HG03354 (cell line): ENCODE results near the gene IL17RE.
A peak's percentile ranks its signal among the peaks of the same experiment; 100 is the strongest.

Source experiments
- ATAC-seq: cut with Tn5 transposase; IDR thresholded peaks from one replicate; pipeline ENCODE4 v1.9.1; 2021; ENCODE audit warnings: mild to moderate bottlenecking; ENCODE audit not compliant: unreplicated experiment, poor library complexity, severe bottlenecking

Gene IL17RE

DNA sequence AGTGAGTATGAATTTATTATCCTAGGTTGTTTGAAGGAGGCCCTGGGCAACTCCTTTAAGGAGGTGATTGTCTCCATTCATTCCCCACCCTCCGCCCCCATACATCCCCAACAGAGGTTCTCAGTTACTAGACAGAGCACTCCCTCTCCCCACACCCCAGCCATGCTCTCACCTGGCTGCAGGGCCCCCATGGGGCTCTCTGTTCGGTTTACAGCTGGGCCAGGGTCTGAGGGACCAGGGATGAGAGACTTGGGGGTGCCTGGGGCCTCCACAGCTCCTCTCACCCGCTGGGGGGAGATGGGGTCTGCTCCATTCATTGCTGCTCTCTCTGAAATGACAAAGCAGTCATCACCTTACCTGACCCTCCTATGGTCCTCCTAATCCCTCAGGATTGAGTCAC is 45.9 kb downstream of the IL17RE start:
- ATAC-seq, result no peak

GRCh38 chr3:9949115-9949514 is 46.5 kb downstream of the IL17RE start:
- ATAC-seq, result no peak

- no peak for ATAC-seq
These were observed 47.0 kb downstream of the IL17RE start for GRCh38 chr3:9949626-9950025.

DNA sequence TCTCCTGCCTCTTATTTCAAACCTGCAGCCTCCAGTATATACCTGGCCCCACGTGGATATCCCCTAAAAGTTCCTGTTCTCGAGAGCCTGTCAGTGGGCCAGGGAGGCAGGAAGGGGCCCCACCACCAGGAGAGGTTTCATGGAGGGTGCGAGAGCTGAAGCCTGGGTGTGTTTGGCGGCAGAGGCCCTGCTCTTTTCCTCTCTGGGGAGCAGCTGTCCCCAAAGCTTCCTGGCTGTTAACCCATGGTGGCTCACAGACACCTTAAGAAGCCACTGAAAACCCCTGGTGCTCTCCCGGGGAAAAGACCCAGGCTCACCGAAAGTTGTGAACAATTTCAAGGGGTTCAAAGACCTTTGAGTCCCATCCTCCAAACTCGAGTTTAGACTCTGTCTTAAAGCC is 48.5 kb downstream of the IL17RE start:
- ATAC-seq, result peak; percentile 30

GRCh38 chr3:9951598-9951961 is 48.9 kb downstream of the IL17RE start:
- ATAC-seq, result peak; percentile 20

- peak; percentile 79 for ATAC-seq
These were observed 49.5 kb downstream of the IL17RE start, which contains the start of gene PRRT3 for GRCh38 chr3:9951962-9952805. PRRT3 (minus strand) TSS chr3:9952408; CDS start chr3:9950115, 2,293 bp downstream.

- ATAC-seq, result no peak
These were observed 52.4 kb downstream of the IL17RE start for GRCh38 chr3:9955067-9955502.

DNA sequence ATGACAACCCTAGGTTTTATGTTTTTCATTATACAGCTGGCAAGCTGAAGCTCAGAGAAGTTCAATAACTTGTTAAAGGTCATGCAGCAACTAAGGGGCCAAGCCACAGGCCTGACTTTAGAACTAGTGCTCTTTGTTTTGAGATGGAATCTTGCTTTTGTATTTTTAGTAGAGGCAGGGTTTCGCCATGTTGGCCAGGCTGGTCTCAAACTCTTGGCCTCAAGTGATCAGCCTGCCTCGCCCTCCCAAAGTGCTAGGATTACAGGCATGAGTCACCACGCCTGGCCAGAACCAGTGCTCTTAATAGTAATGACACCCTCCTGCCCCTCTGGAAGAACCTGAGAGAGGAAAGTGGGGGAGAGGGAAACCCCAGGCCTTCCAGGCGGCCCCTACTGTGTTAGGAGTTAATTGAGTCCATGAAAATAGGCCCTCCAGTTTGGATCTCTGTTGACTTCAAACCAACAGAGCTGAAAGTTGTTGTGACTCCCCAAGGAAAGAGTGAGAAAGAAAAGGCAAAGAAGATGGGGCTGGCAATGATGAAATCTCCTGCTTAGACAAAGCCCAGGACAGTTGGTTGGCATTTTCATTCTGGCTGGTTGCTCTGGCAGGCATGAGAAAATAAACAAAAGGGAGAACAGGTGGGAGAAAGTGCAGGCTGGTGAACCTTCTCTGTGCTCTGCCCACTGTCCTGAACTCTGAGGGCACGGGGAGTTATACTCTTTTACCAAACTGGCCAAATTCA is 53.1 kb downstream of the IL17RE start:
- ATAC-seq, result no peak

- no peak for ATAC-seq
These were observed 54.6 kb downstream of the IL17RE start for GRCh38 chr3:9957214-9957613.

DNA sequence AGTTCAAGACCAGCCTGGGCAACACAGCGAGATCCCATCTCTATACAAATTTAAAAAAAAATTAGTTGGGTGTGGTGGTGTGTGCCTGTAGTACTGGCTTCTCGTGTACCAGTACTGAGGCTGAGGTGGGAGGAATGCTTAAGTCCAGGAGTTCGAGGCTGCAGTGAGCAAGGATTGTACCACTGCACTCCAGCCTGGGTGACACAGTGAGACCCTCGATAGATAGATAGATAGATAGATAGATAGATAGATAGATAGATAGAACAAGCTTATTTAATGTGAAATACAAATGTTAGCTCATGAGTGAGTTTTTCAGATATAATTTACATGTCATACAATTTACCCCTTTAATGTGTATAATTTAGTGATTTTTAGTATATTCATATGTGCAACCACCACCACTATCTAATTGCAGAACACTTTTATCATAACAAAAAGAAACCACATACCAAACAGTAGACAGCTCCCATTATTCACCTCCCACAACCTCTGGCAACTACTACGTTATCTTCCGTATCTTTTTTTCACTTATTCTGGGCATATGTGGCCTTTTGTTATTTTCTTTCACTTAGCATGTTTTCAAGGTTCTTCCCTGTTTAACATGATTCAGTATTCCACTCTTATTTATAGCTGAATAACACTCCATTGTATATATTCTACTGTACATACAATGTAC is 62.7 kb downstream of the IL17RE start:
- no peak for ATAC-seq
